ENCODE measurements around the gene FBXW8. TPM values are rescaled to one million over a fixed set of nuclear protein-coding genes. Genes with fewer than 3 reads are reported as not detected.

The FBXW8 gene
- total RNA-seq, 1 experiment from 2014 or later = 20.6 TPM

DNA sequence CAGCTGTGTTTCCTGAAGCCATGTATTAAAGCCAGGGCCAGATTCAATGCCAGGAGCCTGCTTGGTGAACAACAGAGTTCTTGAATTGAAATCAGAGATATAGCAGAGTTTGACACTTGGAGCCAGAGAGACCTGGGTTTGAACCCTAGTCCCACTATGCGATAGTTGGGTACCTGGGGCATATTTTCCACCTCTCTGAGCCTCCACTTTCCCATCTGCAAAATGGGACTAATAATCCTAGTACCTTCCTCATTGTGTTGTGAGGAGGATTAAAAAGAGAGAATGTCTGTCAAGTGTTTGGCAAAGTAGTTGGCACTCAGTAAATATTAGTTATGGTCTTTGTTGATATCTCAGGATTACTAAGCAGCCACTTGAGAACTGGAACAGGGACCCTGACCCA lies 23.5 kb upstream of the FBXW8 start:
- intact Hi-C loops (cut with micrococcal nuclease; ENCODE audit: unreplicated experiment) = no loop called here

DNA sequence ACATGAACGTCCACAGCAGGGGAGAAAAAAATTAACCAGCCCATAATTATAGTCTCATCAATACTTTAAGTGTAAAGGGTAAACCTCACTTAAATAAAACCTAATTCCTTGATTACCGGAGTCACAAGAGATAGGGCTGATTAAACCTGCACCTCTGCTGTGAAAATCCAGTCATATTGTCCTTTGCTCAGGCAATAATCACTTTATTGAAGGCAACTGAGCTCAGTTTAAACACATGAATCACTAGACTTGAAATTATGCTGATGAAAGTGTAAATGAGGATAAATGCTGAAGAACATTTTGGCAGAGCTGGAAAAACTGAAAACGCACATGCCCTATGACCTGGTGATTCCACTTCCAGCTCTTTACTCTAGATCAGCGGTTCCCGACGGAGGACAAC lies 22.9 kb upstream of the FBXW8 start:
- Histone ChIP-seq H3K9me3 (ENCODE audit: insufficient read depth, low read depth) (no peaks in the 10 kb centered on the region), H2AFZ (no peak overlapping the region), H3K36me3 (ENCODE audit: low read depth) (no peaks in the 10 kb centered on the region), H3K27me3 (ENCODE audit: insufficient read depth, low read depth) (no peaks in the 10 kb centered on the region), H3K4me1 (replicated peaks; ENCODE audit: insufficient read depth) (0 out of 2 replicates have a peak, but pooled peaks cover 3% of the 10 kb centered on the region), H3K79me2 (ENCODE audit: low read depth) (no peaks in the 10 kb centered on the region), H3F3A (ENCODE audit: insufficient read depth, low read depth) (peaks cover 3% of the 10 kb centered on the region; the same call in 1 of the 2 replicates), H3K4me2 (no peak overlapping the region), H3K9me2 (ENCODE audit: insufficient read depth) (no peaks in the 10 kb centered on the region), H3K27ac (no peak overlapping the region), H3K4me3 (no peak overlapping the region), H4K20me1 (ENCODE audit: insufficient read depth) (no peaks in the 10 kb centered on the region)
- intact Hi-C loops (cut with micrococcal nuclease; ENCODE audit: unreplicated experiment) = no loop called here
- TF ChIP-seq EZH2 (IDR thresholded peaks at IDR 0.05; ENCODE audit: low read depth) = no peak
- TF ChIP-seq, protein P1, sequence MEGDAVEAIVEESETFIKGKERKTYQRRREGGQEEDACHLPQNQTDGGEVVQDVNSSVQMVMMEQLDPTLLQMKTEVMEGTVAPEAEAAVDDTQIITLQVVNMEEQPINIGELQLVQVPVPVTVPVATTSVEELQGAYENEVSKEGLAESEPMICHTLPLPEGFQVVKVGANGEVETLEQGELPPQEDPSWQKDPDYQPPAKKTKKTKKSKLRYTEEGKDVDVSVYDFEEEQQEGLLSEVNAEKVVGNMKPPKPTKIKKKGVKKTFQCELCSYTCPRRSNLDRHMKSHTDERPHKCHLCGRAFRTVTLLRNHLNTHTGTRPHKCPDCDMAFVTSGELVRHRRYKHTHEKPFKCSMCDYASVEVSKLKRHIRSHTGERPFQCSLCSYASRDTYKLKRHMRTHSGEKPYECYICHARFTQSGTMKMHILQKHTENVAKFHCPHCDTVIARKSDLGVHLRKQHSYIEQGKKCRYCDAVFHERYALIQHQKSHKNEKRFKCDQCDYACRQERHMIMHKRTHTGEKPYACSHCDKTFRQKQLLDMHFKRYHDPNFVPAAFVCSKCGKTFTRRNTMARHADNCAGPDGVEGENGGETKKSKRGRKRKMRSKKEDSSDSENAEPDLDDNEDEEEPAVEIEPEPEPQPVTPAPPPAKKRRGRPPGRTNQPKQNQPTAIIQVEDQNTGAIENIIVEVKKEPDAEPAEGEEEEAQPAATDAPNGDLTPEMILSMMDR (conservative IDR thresholded peaks at IDR 0.05) = no peak
- no TSS peak for BruUV-seq (replicated peaks)
- DNase-seq = no peak
- ChIA-PET CTCF (interaction anchor here (0.6 kb wide), 1 partner anchor 44 kb away, joined by 16 read pairs; no protein-coding TSS in a partner anchor), POLR2A (ENCODE audit: unreplicated experiment) (no interaction called here)

More for the DNA sequence above, 23.5 kb upstream of the FBXW8 start:
- POLR2A ChIA-PET (ENCODE audit: unreplicated experiment) = no interaction called here
- no peak overlapping the region for H2AFZ ChIP-seq
- no TSS peak for BruUV-seq (replicated peaks)
- H4K20me1 ChIP-seq (ENCODE audit: insufficient read depth) = no peaks in the 10 kb centered on the region
- H3K27ac ChIP-seq = no peak overlapping the region
- CTCF ChIA-PET = no interaction called here
- no peak for TF ChIP-seq EZH2 (IDR thresholded peaks at IDR 0.05; ENCODE audit: low read depth)
- TF ChIP-seq, protein P1 (conservative IDR thresholded peaks at IDR 0.05) = no peak
- no peak overlapping the region for H3K4me2 ChIP-seq
- H3K9me2 ChIP-seq (ENCODE audit: insufficient read depth) = no peaks in the 10 kb centered on the region
- H3K36me3 ChIP-seq (ENCODE audit: low read depth) = no peaks in the 10 kb centered on the region
- H3F3A ChIP-seq (ENCODE audit: insufficient read depth, low read depth) = peaks cover 8% of the 10 kb centered on the region
- no peaks in the 10 kb centered on the region for H3K27me3 ChIP-seq (ENCODE audit: insufficient read depth, low read depth)
- DNase-seq = no peak
- H3K4me1 ChIP-seq (replicated peaks; ENCODE audit: insufficient read depth) = 0 out of 2 replicates have a peak, but pooled peaks cover 3% of the 10 kb centered on the region
- no peak overlapping the region for H3K4me3 ChIP-seq
- H3K9me3 ChIP-seq (ENCODE audit: insufficient read depth, low read depth) = no peaks in the 10 kb centered on the region
- no peaks in the 10 kb centered on the region for H3K79me2 ChIP-seq (ENCODE audit: low read depth)

GRCh38 chr12:116890330-116890729 lies 20.4 kb upstream of the FBXW8 start:
- TF ChIP-seq, protein P1 (conservative IDR thresholded peaks at IDR 0.05) = no peak
- no peak for TF ChIP-seq EZH2 (IDR thresholded peaks at IDR 0.05; ENCODE audit: low read depth)
- H3K9me2 ChIP-seq (ENCODE audit: insufficient read depth) = no peaks in the 10 kb centered on the region
- intact Hi-C loops (cut with micrococcal nuclease; ENCODE audit: unreplicated experiment) = no loop called here
- no peak overlapping the region for H3K27ac ChIP-seq
- H3K9me3 ChIP-seq (ENCODE audit: insufficient read depth, low read depth) = no peaks in the 10 kb centered on the region
- H3K79me2 ChIP-seq (ENCODE audit: low read depth) = no peaks in the 10 kb centered on the region
- no peak for DNase-seq
- H3K4me3 ChIP-seq = no peak overlapping the region
- no peaks in the 10 kb centered on the region for H4K20me1 ChIP-seq (ENCODE audit: insufficient read depth)
- H3K36me3 ChIP-seq (ENCODE audit: low read depth) = no peaks in the 10 kb centered on the region
- no TSS peak for BruUV-seq (replicated peaks)
- H3K4me2 ChIP-seq = no peak overlapping the region
- CTCF ChIA-PET = no interaction called here
- H2AFZ ChIP-seq = no peak overlapping the region
- no peaks in the 10 kb centered on the region for H3K27me3 ChIP-seq (ENCODE audit: insufficient read depth, low read depth)
- 0 out of 2 replicates have a peak, but pooled peaks cover 3% of the 10 kb centered on the region for H3K4me1 ChIP-seq (replicated peaks; ENCODE audit: insufficient read depth)
- POLR2A ChIA-PET (ENCODE audit: unreplicated experiment) = no interaction called here
- peaks cover 3% of the 10 kb centered on the region; the same call in 1 of the 2 replicates for H3F3A ChIP-seq (ENCODE audit: insufficient read depth, low read depth)

Measured in PC-9 (cell line).